ENCODE results near the gene TPM1. TPM values are rescaled to one million over a fixed set of nuclear protein-coding genes. Genes with fewer than 3 reads are reported as not detected.
A peak's percentile ranks its signal among the peaks of the same experiment; 100 is the strongest.

The TPM1 gene
- total RNA-seq, 4 donors from 2014 or later = 116 to 307 (median 226) TPM

- Histone ChIP-seq H3K27ac (no peak overlapping the region), H3K9me3 (no peaks in the 10 kb centered on the region), H3K36me3 (peaks cover 64 to 65% of the 10 kb centered on the region in 2 donors), H3K4me1 (peaks cover 15 to 22% of the 10 kb centered on the region in 2 donors), H3K4me3 (replicated peaks in 1 of 3) (no peak overlapping the region), H3K27me3 (no peaks in the 10 kb centered on the region)
- intact Hi-C loops (cut with DNase I) = no loop called here
- TF ChIP-seq, protein P1, sequence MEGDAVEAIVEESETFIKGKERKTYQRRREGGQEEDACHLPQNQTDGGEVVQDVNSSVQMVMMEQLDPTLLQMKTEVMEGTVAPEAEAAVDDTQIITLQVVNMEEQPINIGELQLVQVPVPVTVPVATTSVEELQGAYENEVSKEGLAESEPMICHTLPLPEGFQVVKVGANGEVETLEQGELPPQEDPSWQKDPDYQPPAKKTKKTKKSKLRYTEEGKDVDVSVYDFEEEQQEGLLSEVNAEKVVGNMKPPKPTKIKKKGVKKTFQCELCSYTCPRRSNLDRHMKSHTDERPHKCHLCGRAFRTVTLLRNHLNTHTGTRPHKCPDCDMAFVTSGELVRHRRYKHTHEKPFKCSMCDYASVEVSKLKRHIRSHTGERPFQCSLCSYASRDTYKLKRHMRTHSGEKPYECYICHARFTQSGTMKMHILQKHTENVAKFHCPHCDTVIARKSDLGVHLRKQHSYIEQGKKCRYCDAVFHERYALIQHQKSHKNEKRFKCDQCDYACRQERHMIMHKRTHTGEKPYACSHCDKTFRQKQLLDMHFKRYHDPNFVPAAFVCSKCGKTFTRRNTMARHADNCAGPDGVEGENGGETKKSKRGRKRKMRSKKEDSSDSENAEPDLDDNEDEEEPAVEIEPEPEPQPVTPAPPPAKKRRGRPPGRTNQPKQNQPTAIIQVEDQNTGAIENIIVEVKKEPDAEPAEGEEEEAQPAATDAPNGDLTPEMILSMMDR (IDR thresholded peaks at IDR 0.05) = no peak
- no peak for TF ChIP-seq POLR2A (IDR thresholded peaks at IDR 0.05)
- 80 to 82% methylated on average over 10 of the region's 10 CpGs for WGBS, 2 donors
- DNase-seq = no peak
These were observed 17.1 kb downstream of the TPM1 start for GRCh38 chr15:63059573-63060216.

- TF ChIP-seq POLR2A (IDR thresholded peaks at IDR 0.05) = no peak
- TF ChIP-seq, protein P1 (IDR thresholded peaks at IDR 0.05) = no peak
- Histone ChIP-seq H3K4me3 (replicated peaks in 1 of 3) (no peak overlapping the region), H3K27me3 (no peaks in the 10 kb centered on the region), H3K36me3 (peaks cover 64 to 65% of the 10 kb centered on the region in 2 donors), H3K27ac (no peak overlapping the region), H3K9me3 (no peaks in the 10 kb centered on the region), H3K4me1 (peaks cover 5 to 15% of the 10 kb centered on the region in 2 donors)
- intact Hi-C loops (cut with DNase I) = no loop called here
- peak; percentile 76 to 78 for DNase-seq
- 52 to 69% methylated on average over 10 of the region's 10 CpGs for WGBS, 2 donors
These were observed 18.2 kb downstream of the TPM1 start for GRCh38 chr15:63060699-63061098.

- intact Hi-C loops (cut with DNase I) = no loop called here
- WGBS, 2 donors = 88% methylated on average over 4 of the region's 4 CpGs
- Histone ChIP-seq H3K27me3 (no peaks in the 10 kb centered on the region), H3K4me3 (replicated peaks in 1 of 3) (no peak overlapping the region), H3K9me3 (no peaks in the 10 kb centered on the region), H3K27ac (no peak overlapping the region), H3K4me1 (peaks cover 0 to 10% of the 10 kb centered on the region in 2 donors), H3K36me3 (peaks cover 64 to 65% of the 10 kb centered on the region in 2 donors)
- DNase-seq = no peak
- TF ChIP-seq, protein P1 (IDR thresholded peaks at IDR 0.05) = no peak
- no peak for TF ChIP-seq POLR2A (IDR thresholded peaks at IDR 0.05)
These were observed 19.4 kb downstream of the TPM1 start for GRCh38 chr15:63061975-63062374.

DNA sequence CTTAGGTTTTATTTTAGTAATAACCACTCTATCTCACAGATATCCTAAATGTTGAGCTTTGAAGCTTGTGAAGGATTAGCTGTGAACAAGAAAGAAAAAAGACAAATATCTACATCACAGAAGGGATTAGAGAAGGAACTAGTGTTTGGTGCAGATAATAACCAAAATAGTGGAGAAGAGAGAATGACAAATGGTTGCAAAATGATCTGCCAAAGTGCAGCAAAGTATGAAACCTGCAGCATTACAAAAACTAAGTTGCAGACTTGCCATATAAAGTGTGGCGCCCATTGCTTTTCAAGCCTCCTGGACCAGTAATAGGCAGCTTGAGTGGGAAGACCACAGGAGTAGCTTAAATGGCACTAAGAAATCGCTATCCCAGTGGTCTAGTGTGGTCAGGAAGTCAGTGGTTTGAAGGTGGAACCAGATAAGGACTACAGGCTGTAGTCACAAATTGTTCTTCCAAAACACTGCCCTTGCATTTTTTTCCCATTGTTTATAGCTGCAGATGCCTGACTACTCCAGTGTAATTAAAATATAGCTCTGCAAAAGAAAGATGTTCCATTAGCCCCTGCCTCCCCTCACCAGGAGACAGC lies 20.7 kb downstream of the TPM1 start:
- no peak for DNase-seq
- no peaks in the 10 kb centered on the region for H3K27me3 ChIP-seq
- intact Hi-C loops (cut with DNase I) = no loop called here
- peaks cover 0 to 10% of the 10 kb centered on the region in 2 donors for H3K4me1 ChIP-seq
- H3K4me3 ChIP-seq (replicated peaks in 1 of 3) = no peak overlapping the region
- no peaks in the 10 kb centered on the region for H3K9me3 ChIP-seq
- WGBS, 2 donors = 85 to 92% methylated on average over 2 of the region's 2 CpGs
- H3K27ac ChIP-seq = no peak overlapping the region
- TF ChIP-seq, protein P1 (IDR thresholded peaks at IDR 0.05) = no peak
- no peak for TF ChIP-seq POLR2A (IDR thresholded peaks at IDR 0.05)
- peaks cover 57 to 59% of the 10 kb centered on the region in 2 donors for H3K36me3 ChIP-seq

DNA sequence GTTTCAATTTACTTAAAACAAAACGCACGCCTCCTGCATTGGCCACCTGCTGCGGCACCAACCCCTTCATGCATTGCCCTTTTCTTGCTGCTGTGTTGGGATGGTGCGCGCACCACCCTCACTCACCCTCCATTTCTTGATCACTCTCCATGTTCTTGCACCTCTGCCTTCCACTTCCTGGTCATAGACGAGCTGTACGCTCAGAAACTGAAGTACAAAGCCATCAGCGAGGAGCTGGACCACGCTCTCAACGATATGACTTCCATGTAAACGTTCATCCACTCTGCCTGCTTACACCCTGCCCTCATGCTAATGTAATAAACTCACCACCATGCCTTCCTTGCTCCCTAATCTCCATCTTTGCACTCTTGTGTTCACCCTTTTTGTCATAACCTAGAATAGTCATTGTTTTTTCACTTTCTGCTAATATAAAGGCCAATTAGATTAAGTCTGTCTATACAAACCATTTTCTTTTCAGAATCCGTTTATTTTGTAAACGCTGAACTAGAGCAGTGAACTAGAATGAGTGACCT lies 21.4 kb downstream of the TPM1 start:
- intact Hi-C loops (cut with DNase I) = no loop called here
- TF ChIP-seq POLR2A (IDR thresholded peaks at IDR 0.05) = no peak
- Histone ChIP-seq H3K9me3 (no peaks in the 10 kb centered on the region), H3K27ac (no peak overlapping the region), H3K4me3 (replicated peaks in 1 of 3) (no peak overlapping the region), H3K4me1 (peaks cover 0 to 10% of the 10 kb centered on the region in 2 donors), H3K36me3 (peaks cover 56 to 57% of the 10 kb centered on the region in 2 donors), H3K27me3 (no peaks in the 10 kb centered on the region)
- 94% methylated on average over 13 of the region's 13 CpGs for WGBS, 2 donors
- DNase-seq = no peak
